Neuron (in vitro differentiated cells): ENCODE results near the gene TMEM18.

ENCODE experiments used
- H2AFZ ChIP-seq: one replicate; pipeline ENCODE4 v1.6.1; 2013; ENCODE audit warnings: low read depth, mild to moderate bottlenecking, inconsistent platforms, low read length, moderate library complexity
- H3K27me3 ChIP-seq: one replicate; pipeline ENCODE4 v1.6.1; 2013; ENCODE audit warnings: low read length; ENCODE audit not compliant: insufficient read depth
- H3K36me3 ChIP-seq: one replicate; pipeline ENCODE4 v1.6.1; 2013; ENCODE audit warnings: low read length; ENCODE audit not compliant: insufficient read depth
- H3K4me1 ChIP-seq: one replicate; pipeline ENCODE4 v1.6.1; 2013; ENCODE audit warnings: low read length; ENCODE audit not compliant: insufficient read depth
- H3K4me3 ChIP-seq: 2 replicates; pipeline ENCODE4 v1.5.1; 2013; ENCODE audit warnings: mild to moderate bottlenecking, low read length, moderate library complexity
- H3K9me3 ChIP-seq: one replicate; pipeline ENCODE4 v1.6.1; 2013; ENCODE audit warnings: low read length

Gene TMEM18

GRCh38 chr2:639703-640102 lies 37.5 kb downstream of the TMEM18 start:
- no peaks in the 10 kb centered on the region for H3K36me3 ChIP-seq

GRCh38 chr2:637804-638203 lies 39.4 kb downstream of the TMEM18 start:
- no peaks in the 10 kb centered on the region for H3K4me1 ChIP-seq
- H3K27me3 ChIP-seq = no peaks in the 10 kb centered on the region
- H3K4me3 ChIP-seq = no peak overlapping the region
- H3K36me3 ChIP-seq = no peaks in the 10 kb centered on the region
- no peaks in the 10 kb centered on the region for H3K9me3 ChIP-seq
- no peak overlapping the region for H2AFZ ChIP-seq

More at GRCh38 chr2:639703-640102, 37.5 kb downstream of the TMEM18 start:
- H3K27me3 ChIP-seq = no peaks in the 10 kb centered on the region
- H3K9me3 ChIP-seq = no peaks in the 10 kb centered on the region
- H3K4me1 ChIP-seq = no peaks in the 10 kb centered on the region
- H2AFZ ChIP-seq = no peak overlapping the region
- no peak overlapping the region for H3K4me3 ChIP-seq

GRCh38 chr2:637406-637776 lies 39.8 kb downstream of the TMEM18 start:
- Histone ChIP-seq H3K9me3 (no peaks in the 10 kb centered on the region), H3K36me3 (no peaks in the 10 kb centered on the region), H3K27me3 (no peaks in the 10 kb centered on the region), H2AFZ (no peak overlapping the region), H3K4me3 (no peak overlapping the region), H3K4me1 (no peaks in the 10 kb centered on the region)

- Histone ChIP-seq H3K4me3 (no peak overlapping the region), H2AFZ (no peak overlapping the region), H3K4me1 (no peaks in the 10 kb centered on the region), H3K27me3 (no peaks in the 10 kb centered on the region), H3K9me3 (no peaks in the 10 kb centered on the region), H3K36me3 (no peaks in the 10 kb centered on the region)
Observed at GRCh38 chr2:636641-637405, 40.4 kb downstream of the TMEM18 start.

GRCh38 chr2:635687-636621 lies 41.3 kb downstream of the TMEM18 start:
- H3K27me3 ChIP-seq = no peaks in the 10 kb centered on the region
- H3K36me3 ChIP-seq = no peaks in the 10 kb centered on the region
- no peaks in the 10 kb centered on the region for H3K9me3 ChIP-seq
- H3K4me1 ChIP-seq = no peaks in the 10 kb centered on the region
- no peak overlapping the region for H2AFZ ChIP-seq
- no peak overlapping the region for H3K4me3 ChIP-seq

- no peaks in the 10 kb centered on the region for H3K36me3 ChIP-seq
- H3K9me3 ChIP-seq = no peaks in the 10 kb centered on the region
- no peaks in the 10 kb centered on the region for H3K4me1 ChIP-seq
- no peaks in the 10 kb centered on the region for H3K27me3 ChIP-seq
- no peak overlapping the region for H2AFZ ChIP-seq
- no peak overlapping the region for H3K4me3 ChIP-seq
Observed at GRCh38 chr2:634636-635388, 42.4 kb downstream of the TMEM18 start.

- Histone ChIP-seq H3K4me1 (no peaks in the 10 kb centered on the region), H3K27me3 (no peaks in the 10 kb centered on the region), H2AFZ (no peak overlapping the region), H3K9me3 (no peaks in the 10 kb centered on the region), H3K4me3 (no peak overlapping the region), H3K36me3 (no peaks in the 10 kb centered on the region)
Observed at GRCh38 chr2:634041-634440, 43.2 kb downstream of the TMEM18 start.

GRCh38 chr2:633371-633770 lies 43.8 kb downstream of the TMEM18 start:
- H3K36me3 ChIP-seq = no peaks in the 10 kb centered on the region
- H2AFZ ChIP-seq = no peak overlapping the region
- H3K9me3 ChIP-seq = no peaks in the 10 kb centered on the region
- H3K27me3 ChIP-seq = no peaks in the 10 kb centered on the region
- no peaks in the 10 kb centered on the region for H3K4me1 ChIP-seq
- H3K4me3 ChIP-seq = no peak overlapping the region

- Histone ChIP-seq H3K4me1 (no peaks in the 10 kb centered on the region), H3K4me3 (no peak overlapping the region), H3K36me3 (no peaks in the 10 kb centered on the region), H3K27me3 (no peaks in the 10 kb centered on the region), H3K9me3 (no peaks in the 10 kb centered on the region), H2AFZ (no peak overlapping the region)
Observed at GRCh38 chr2:632471-632870, 44.7 kb downstream of the TMEM18 start.

- H3K27me3 ChIP-seq = no peaks in the 10 kb centered on the region
- H3K4me3 ChIP-seq = no peak overlapping the region
- no peaks in the 10 kb centered on the region for H3K9me3 ChIP-seq
- no peaks in the 10 kb centered on the region for H3K36me3 ChIP-seq
- no peak overlapping the region for H2AFZ ChIP-seq
- no peaks in the 10 kb centered on the region for H3K4me1 ChIP-seq
Observed at GRCh38 chr2:631741-632140, 45.5 kb downstream of the TMEM18 start.

GRCh38 chr2:630451-631320 lies 46.5 kb downstream of the TMEM18 start:
- H3K36me3 ChIP-seq = no peaks in the 10 kb centered on the region
- no peaks in the 10 kb centered on the region for H3K4me1 ChIP-seq
- no peaks in the 10 kb centered on the region for H3K9me3 ChIP-seq
- H3K4me3 ChIP-seq = no peak overlapping the region
- H3K27me3 ChIP-seq = no peaks in the 10 kb centered on the region
- H2AFZ ChIP-seq = no peak overlapping the region

GRCh38 chr2:629961-630360 lies 47.2 kb downstream of the TMEM18 start:
- H3K4me1 ChIP-seq = no peaks in the 10 kb centered on the region
- H3K27me3 ChIP-seq = no peaks in the 10 kb centered on the region
- H2AFZ ChIP-seq = no peak overlapping the region
- no peaks in the 10 kb centered on the region for H3K36me3 ChIP-seq
- no peaks in the 10 kb centered on the region for H3K9me3 ChIP-seq
- no peak overlapping the region for H3K4me3 ChIP-seq
